ENCODE data around the gene GPR78.

Gene GPR78

DNA sequence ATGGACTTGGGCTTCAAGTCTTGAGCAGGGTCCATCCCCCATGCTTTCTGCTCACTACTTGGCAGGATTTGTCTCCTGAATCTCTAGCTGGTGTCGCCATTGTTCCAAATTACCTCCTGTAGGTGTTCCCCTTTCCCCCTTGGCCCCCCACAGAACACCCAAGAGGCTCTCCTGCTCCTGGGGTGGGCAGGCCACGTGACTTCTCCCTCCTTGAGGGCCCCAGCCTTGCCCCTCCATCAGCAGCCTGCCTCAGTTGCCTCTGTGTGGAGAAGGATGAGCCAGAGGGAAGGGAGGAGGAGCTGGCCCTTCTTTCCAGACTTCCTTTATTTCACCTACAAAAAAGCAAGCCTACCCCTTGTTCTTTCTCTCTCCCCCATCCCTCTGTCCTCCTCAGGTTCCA is 1.8 kb downstream of the GPR78 start:
- Histone ChIP-seq H3K27ac (ENCODE audit: extremely low read depth, low read depth, low read length) (no peak overlapping the region), H3K36me3 (ENCODE audit: control insufficient read depth in 2 of 2, insufficient read depth in 1 of 2, low read length in 2 of 2) (no peaks in the 10 kb centered on the region), H3K4me1 (ENCODE audit: control insufficient read depth, insufficient read depth, low read length) (no peaks in the 10 kb centered on the region), H3K4me3 (ENCODE audit: low read depth, low read length) (no peak overlapping the region), H3K9me3 (ENCODE audit: control insufficient read depth, insufficient read depth, low read depth, low read length) (no peaks in the 10 kb centered on the region)
- ChIA-PET CTCF (interaction anchor here (0.6 to 1.4 kb wide), 2 partner anchors 114 to 307 kb away, joined by 3 read pairs; no protein-coding TSS in a partner anchor), POLR2A (no interaction called here)
- TF ChIP-seq KLF10 (tag by site-specific recombination; IDR thresholded peaks at IDR 0.05), result no peak
- no peak for TF ChIP-seq ZNF404 (tag by site-specific recombination; IDR thresholded peaks at IDR 0.05)
- TF ChIP-seq, protein P1, sequence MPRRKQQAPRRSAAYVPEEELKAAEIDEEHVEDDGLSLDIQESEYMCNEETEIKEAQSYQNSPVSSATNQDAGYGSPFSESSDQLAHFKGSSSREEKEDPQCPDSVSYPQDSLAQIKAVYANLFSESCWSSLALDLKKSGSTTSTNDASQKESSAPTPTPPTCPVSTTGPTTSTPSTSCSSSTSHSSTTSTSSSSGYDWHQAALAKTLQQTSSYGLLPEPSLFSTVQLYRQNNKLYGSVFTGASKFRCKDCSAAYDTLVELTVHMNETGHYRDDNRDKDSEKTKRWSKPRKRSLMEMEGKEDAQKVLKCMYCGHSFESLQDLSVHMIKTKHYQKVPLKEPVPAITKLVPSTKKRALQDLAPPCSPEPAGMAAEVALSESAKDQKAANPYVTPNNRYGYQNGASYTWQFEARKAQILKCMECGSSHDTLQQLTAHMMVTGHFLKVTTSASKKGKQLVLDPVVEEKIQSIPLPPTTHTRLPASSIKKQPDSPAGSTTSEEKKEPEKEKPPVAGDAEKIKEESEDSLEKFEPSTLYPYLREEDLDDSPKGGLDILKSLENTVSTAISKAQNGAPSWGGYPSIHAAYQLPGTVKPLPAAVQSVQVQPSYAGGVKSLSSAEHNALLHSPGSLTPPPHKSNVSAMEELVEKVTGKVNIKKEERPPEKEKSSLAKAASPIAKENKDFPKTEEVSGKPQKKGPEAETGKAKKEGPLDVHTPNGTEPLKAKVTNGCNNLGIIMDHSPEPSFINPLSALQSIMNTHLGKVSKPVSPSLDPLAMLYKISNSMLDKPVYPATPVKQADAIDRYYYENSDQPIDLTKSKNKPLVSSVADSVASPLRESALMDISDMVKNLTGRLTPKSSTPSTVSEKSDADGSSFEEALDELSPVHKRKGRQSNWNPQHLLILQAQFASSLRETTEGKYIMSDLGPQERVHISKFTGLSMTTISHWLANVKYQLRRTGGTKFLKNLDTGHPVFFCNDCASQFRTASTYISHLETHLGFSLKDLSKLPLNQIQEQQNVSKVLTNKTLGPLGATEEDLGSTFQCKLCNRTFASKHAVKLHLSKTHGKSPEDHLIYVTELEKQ (tag by site-specific recombination; IDR thresholded peaks at IDR 0.05; ENCODE audit: borderline replicate concordance), result no peak
- TF ChIP-seq, protein P2, sequence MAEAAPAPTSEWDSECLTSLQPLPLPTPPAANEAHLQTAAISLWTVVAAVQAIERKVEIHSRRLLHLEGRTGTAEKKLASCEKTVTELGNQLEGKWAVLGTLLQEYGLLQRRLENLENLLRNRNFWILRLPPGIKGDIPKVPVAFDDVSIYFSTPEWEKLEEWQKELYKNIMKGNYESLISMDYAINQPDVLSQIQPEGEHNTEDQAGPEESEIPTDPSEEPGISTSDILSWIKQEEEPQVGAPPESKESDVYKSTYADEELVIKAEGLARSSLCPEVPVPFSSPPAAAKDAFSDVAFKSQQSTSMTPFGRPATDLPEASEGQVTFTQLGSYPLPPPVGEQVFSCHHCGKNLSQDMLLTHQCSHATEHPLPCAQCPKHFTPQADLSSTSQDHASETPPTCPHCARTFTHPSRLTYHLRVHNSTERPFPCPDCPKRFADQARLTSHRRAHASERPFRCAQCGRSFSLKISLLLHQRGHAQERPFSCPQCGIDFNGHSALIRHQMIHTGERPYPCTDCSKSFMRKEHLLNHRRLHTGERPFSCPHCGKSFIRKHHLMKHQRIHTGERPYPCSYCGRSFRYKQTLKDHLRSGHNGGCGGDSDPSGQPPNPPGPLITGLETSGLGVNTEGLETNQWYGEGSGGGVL (tag by site-specific recombination; IDR thresholded peaks at IDR 0.05), result no peak
- TF ChIP-seq ZSCAN23 (tag by site-specific recombination; IDR thresholded peaks at IDR 0.05), result no peak
- TF ChIP-seq ZBTB1 (tag by site-specific recombination; IDR thresholded peaks at IDR 0.05), result no peak
- TF ChIP-seq, protein P3, sequence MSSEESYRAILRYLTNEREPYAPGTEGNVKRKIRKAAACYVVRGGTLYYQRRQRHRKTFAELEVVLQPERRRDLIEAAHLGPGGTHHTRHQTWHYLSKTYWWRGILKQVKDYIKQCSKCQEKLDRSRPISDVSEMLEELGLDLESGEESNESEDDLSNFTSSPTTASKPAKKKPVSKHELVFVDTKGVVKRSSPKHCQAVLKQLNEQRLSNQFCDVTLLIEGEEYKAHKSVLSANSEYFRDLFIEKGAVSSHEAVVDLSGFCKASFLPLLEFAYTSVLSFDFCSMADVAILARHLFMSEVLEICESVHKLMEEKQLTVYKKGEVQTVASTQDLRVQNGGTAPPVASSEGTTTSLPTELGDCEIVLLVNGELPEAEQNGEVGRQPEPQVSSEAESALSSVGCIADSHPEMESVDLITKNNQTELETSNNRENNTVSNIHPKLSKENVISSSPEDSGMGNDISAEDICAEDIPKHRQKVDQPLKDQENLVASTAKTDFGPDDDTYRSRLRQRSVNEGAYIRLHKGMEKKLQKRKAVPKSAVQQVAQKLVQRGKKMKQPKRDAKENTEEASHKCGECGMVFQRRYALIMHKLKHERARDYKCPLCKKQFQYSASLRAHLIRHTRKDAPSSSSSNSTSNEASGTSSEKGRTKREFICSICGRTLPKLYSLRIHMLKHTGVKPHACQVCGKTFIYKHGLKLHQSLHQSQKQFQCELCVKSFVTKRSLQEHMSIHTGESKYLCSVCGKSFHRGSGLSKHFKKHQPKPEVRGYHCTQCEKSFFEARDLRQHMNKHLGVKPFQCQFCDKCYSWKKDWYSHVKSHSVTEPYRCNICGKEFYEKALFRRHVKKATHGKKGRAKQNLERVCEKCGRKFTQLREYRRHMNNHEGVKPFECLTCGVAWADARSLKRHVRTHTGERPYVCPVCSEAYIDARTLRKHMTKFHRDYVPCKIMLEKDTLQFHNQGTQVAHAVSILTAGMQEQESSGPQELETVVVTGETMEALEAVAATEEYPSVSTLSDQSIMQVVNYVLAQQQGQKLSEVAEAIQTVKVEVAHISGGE (tag by site-specific recombination; conservative IDR thresholded peaks at IDR 0.05; ENCODE audit: low read depth), result no peak
- TF ChIP-seq, protein P4, sequence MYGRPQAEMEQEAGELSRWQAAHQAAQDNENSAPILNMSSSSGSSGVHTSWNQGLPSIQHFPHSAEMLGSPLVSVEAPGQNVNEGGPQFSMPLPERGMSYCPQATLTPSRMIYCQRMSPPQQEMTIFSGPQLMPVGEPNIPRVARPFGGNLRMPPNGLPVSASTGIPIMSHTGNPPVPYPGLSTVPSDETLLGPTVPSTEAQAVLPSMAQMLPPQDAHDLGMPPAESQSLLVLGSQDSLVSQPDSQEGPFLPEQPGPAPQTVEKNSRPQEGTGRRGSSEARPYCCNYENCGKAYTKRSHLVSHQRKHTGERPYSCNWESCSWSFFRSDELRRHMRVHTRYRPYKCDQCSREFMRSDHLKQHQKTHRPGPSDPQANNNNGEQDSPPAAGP (tag by site-specific recombination; IDR thresholded peaks at IDR 0.05), result no peak
- TF ChIP-seq ZNF473 (tag by site-specific recombination; IDR thresholded peaks at IDR 0.05), result no peak
- TF ChIP-seq ZNF544 (tag by site-specific recombination; IDR thresholded peaks at IDR 0.05), result no peak

DNA sequence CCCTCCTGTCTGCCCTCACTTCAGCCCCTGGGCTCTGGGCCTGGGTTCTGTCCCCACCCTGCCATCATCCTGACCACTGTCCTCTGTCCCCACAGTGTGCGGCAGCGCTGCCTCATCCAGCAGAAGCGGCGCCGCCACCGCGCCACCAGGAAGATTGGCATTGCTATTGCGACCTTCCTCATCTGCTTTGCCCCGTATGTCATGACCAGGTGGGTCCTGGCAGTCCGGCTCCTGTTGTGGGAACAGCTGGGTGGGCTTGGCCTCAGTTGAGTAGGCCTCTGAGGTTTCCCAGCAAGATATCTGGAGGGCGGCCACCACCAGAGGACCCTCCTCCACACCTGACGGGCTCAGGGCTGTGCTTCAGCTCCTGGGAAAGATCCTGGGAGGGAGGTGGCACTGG is 2.2 kb downstream of the GPR78 start:
- TF ChIP-seq YY1 (tag by site-specific recombination; IDR thresholded peaks at IDR 0.05) (no peak), ZNF610 (tag by site-specific recombination; IDR thresholded peaks at IDR 0.05; ENCODE audit: borderline replicate concordance) (no peak), EGR2 (tag by site-specific recombination; IDR thresholded peaks at IDR 0.05; ENCODE audit: low read depth) (no peak), ZNF341 (tag by site-specific recombination; IDR thresholded peaks at IDR 0.05; ENCODE audit: low read depth) (no peak), ZNF571 (tag by site-specific recombination; IDR thresholded peaks at IDR 0.05) (no peak), ZNF768 (tag by site-specific recombination; IDR thresholded peaks at IDR 0.05) (no peak), ZNF664 (tag by site-specific recombination; IDR thresholded peaks at IDR 0.05) (no peak), ZNF140 (tag by site-specific recombination; IDR thresholded peaks at IDR 0.05) (no peak), ZNF24 (tag by site-specific recombination; IDR thresholded peaks at IDR 0.05) (no peak), GLI4 (tag by site-specific recombination; IDR thresholded peaks at IDR 0.05) (no peak), ZNF404 (tag by site-specific recombination; IDR thresholded peaks at IDR 0.05) (no peak)
- TF ChIP-seq, protein P5, sequence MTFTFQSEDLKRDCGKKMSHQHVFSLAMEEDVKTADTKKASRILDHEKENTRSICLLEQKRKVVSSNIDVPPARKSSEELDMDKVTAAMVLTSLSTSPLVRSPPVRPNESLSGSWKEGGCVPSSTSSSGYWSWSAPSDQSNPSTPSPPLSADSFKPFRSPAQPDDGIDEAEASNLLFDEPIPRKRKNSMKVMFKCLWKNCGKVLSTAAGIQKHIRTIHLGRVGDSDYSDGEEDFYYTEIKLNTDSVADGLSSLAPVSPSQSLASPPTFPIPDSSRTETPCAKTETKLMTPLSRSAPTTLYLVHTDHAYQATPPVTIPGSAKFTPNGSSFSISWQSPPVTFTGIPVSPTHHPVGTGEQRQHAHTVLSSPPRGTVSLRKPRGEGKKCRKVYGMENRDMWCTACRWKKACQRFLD (tag by site-specific recombination; IDR thresholded peaks at IDR 0.05), result no peak
- TF ChIP-seq, protein P6, sequence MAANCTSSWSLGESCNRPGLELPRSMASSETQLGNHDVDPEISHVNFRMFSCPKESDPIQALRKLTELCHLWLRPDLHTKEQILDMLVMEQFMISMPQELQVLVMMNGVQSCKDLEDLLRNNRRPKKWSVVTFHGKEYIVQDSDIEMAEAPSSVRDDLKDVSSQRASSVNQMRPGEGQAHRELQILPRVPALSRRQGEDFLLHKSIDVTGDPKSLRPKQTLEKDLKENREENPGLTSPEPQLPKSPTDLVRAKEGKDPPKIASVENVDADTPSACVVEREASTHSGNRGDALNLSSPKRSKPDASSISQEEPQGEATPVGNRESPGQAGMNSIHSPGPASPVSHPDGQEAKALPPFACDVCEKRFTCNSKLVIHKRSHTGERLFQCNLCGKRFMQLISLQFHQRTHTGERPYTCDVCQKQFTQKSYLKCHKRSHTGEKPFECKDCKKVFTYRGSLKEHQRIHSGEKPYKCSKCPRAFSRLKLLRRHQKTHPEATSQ (tag by site-specific recombination; IDR thresholded peaks at IDR 0.05), result no peak
- H3K9me3 ChIP-seq (ENCODE audit: control insufficient read depth, insufficient read depth, low read depth, low read length), result no peaks in the 10 kb centered on the region
- H3K27ac ChIP-seq (ENCODE audit: extremely low read depth, low read depth, low read length), result no peak overlapping the region
- H3K36me3 ChIP-seq (ENCODE audit: control insufficient read depth in 2 of 2, insufficient read depth in 1 of 2, low read length in 2 of 2), result no peaks in the 10 kb centered on the region
- CTCF ChIA-PET, result interaction anchor here (0.6 to 1.4 kb wide), 3 partner anchors 34 to 306 kb away, joined by 3 read pairs; no protein-coding TSS in a partner anchor
- H3K4me3 ChIP-seq (ENCODE audit: low read depth, low read length), result no peak overlapping the region
- POLR2A ChIA-PET, result no interaction called here
- no peaks in the 10 kb centered on the region for H3K4me1 ChIP-seq (ENCODE audit: control insufficient read depth, insufficient read depth, low read length)

Measured in HEK293 (cell line).